Neutrophil (primary cell): Measurements from ENCODE around the gene LRMDA.

Experiments used
- H3K27ac ChIP-seq: fragments of 200-600 bp; sonication (generic); 2 replicates; pipeline ENCODE4 v1.5.1; 2016; ENCODE audit warnings: mild to moderate bottlenecking, moderate library complexity
- H3K27me3 ChIP-seq: fragments of 200-600 bp; sonication (generic); 2 replicates; pipeline ENCODE4 v1.6.0; 2016; ENCODE audit warnings: mild to moderate bottlenecking
- H3K36me3 ChIP-seq: fragments of 200-600 bp; sonication (generic); 2 replicates; pipeline ENCODE4 v1.5.1; 2017
- H3K4me1 ChIP-seq, 2 experiments: fragments of 200-600 bp in 1 of 2; sonication (generic) in 1 of 2; 1 replicate in 1 of 2; 2 replicates in 1 of 2; pipeline versions ENCODE4 v1.5.1 to v1.6.1; 2013 to 2016; ENCODE audit warnings: low read depth in 1 of 2, low read length in 1 of 2, mild to moderate bottlenecking in 1 of 2, moderate library complexity in 1 of 2; ENCODE audit not compliant: control insufficient read depth in 1 of 2, insufficient read depth in 1 of 2
- H3K4me3 ChIP-seq, 2 experiments: fragments of 200-600 bp in 1 of 2; sonication (generic) in 1 of 2; 1 replicate in 1 of 2; 2 replicates in 1 of 2; pipeline ENCODE4 v1.5.1; 2013 to 2016; ENCODE audit warnings: low read depth in 1 of 2, low read length in 1 of 2, mild to moderate bottlenecking in 1 of 2, moderate library complexity in 1 of 2
- H3K9me3 ChIP-seq: fragments of 200-600 bp; sonication (generic); 2 replicates; pipeline ENCODE4 v1.5.1; 2016
- TF ChIP-seq, protein P1 (sequence below): fragments of 200-600 bp; sonication (generic); IDR thresholded peaks from 2 replicates; pipeline ENCODE4 v1.5.1; 2016; ENCODE audit warnings: antibody characterized with exemption

LRMDA gene

GRCh38 chr10:75430000-75430763, 1.2 kb upstream of the LRMDA start:
- H3K4me3 ChIP-seq = peak overlapping the region in 1 of 2 experiments; percentile 68
- no peaks in the 10 kb centered on the region for H3K9me3 ChIP-seq
- H3K27ac ChIP-seq = peak overlapping the region; percentile 77
- no peaks in the 10 kb centered on the region for H3K36me3 ChIP-seq
- H3K27me3 ChIP-seq = no peaks in the 10 kb centered on the region
- TF ChIP-seq, protein P1, sequence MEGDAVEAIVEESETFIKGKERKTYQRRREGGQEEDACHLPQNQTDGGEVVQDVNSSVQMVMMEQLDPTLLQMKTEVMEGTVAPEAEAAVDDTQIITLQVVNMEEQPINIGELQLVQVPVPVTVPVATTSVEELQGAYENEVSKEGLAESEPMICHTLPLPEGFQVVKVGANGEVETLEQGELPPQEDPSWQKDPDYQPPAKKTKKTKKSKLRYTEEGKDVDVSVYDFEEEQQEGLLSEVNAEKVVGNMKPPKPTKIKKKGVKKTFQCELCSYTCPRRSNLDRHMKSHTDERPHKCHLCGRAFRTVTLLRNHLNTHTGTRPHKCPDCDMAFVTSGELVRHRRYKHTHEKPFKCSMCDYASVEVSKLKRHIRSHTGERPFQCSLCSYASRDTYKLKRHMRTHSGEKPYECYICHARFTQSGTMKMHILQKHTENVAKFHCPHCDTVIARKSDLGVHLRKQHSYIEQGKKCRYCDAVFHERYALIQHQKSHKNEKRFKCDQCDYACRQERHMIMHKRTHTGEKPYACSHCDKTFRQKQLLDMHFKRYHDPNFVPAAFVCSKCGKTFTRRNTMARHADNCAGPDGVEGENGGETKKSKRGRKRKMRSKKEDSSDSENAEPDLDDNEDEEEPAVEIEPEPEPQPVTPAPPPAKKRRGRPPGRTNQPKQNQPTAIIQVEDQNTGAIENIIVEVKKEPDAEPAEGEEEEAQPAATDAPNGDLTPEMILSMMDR = no peak
- peaks cover 31 to 37% of the 10 kb centered on the region in 2 experiments for H3K4me1 ChIP-seq

- H3K4me1 ChIP-seq = peaks cover 31 to 37% of the 10 kb centered on the region in 2 experiments
- TF ChIP-seq, protein P1 = no peak
- no peaks in the 10 kb centered on the region for H3K9me3 ChIP-seq
- H3K36me3 ChIP-seq = no peaks in the 10 kb centered on the region
- no peak overlapping the region for H3K27ac ChIP-seq
- H3K27me3 ChIP-seq = no peaks in the 10 kb centered on the region
- H3K4me3 ChIP-seq = peak overlapping the region; percentile 68 to 72
Observed at GRCh38 chr10:75432176-75432575, 752 bp downstream of the LRMDA start.

DNA sequence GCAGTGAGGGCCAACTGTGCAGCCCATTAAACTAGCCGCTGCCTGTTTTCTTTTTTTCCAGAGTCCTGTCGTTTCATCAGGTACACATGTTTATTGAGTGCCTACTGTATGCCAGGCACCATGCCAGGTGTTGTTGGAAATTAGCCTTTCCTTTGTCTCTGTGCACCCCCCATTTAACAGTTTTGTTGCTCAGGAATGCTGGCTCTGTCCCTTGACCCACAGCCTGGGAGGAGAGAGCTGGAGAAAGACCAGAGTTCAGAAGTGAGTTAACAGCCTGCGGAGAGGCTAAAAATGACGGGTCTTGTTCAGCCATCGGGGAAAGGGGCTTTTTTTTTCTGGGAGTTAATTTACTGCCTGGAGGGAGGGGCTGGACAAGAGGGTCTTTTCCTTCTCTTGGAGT, 1.3 kb downstream of the LRMDA start:
- H3K9me3 ChIP-seq = no peaks in the 10 kb centered on the region
- TF ChIP-seq, protein P1 = no peak
- H3K36me3 ChIP-seq = no peaks in the 10 kb centered on the region
- H3K27me3 ChIP-seq = no peaks in the 10 kb centered on the region
- H3K4me1 ChIP-seq = peaks cover 31 to 35% of the 10 kb centered on the region in 2 experiments
- no peak overlapping the region for H3K4me3 ChIP-seq
- H3K27ac ChIP-seq = no peak overlapping the region

GRCh38 chr10:75433216-75433615, 1.8 kb downstream of the LRMDA start:
- Histone ChIP-seq H3K36me3 (peaks cover under 1% of the 10 kb centered on the region), H3K4me1 (peaks cover 31% of the 10 kb centered on the region in 2 experiments), H3K27ac (no peak overlapping the region), H3K9me3 (no peaks in the 10 kb centered on the region), H3K4me3 (no peak overlapping the region), H3K27me3 (no peaks in the 10 kb centered on the region)
- TF ChIP-seq, protein P1 = no peak

GRCh38 chr10:75434291-75434690, 2.9 kb downstream of the LRMDA start:
- no peaks in the 10 kb centered on the region for H3K27me3 ChIP-seq
- H3K9me3 ChIP-seq = no peaks in the 10 kb centered on the region
- peaks cover 28 to 31% of the 10 kb centered on the region in 2 experiments for H3K4me1 ChIP-seq
- H3K4me3 ChIP-seq = no peak overlapping the region
- peaks cover 11% of the 10 kb centered on the region for H3K36me3 ChIP-seq
- TF ChIP-seq, protein P1 = no peak
- no peak overlapping the region for H3K27ac ChIP-seq
